Rectal smooth muscle tissue (tissue), 1 donor: ENCODE results near the gene GPC5.

Experiments
- H3K27ac ChIP-seq: one replicate; pipeline ENCODE4 v1.7.0; 2013; ENCODE audit warnings: low read depth, low read length, inconsistent platforms
- H3K27me3 ChIP-seq: one replicate; pipeline ENCODE4 v1.7.0; 2013; ENCODE audit warnings: low read length; ENCODE audit not compliant: control insufficient read depth, insufficient read depth
- H3K36me3 ChIP-seq: one replicate; pipeline ENCODE4 v1.7.0; 2013; ENCODE audit warnings: low read length; ENCODE audit not compliant: control insufficient read depth, insufficient read depth
- H3K4me1 ChIP-seq: one replicate; pipeline ENCODE4 v1.7.0; 2013; ENCODE audit warnings: low read length; ENCODE audit not compliant: control insufficient read depth, insufficient read depth
- H3K4me3 ChIP-seq: one replicate; pipeline ENCODE4 v1.7.0; 2013; ENCODE audit warnings: low read length
- H3K9ac ChIP-seq: one replicate; pipeline ENCODE4 v1.7.0; 2013; ENCODE audit warnings: low read length

The GPC5 gene

DNA sequence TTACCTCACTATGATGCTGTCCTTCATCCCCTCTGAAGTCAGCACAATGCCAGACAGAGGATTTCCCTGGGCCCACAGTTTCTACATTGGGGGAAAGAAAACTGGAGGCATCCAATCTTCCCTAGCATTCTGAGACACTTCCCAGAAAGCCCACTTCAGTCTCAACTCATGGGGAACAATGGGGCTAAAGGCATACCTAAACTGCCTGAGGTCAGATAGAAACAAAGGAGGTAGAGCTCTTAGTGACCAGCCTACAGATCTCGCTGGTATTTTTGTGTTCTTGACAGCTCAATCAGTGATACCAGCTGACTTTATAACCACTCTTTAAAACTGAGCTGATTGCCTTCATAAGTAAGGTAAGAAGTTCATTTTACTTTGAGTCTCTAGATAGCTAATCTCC lies 947.2 kb downstream of the GPC5 start:
- H3K36me3 ChIP-seq = no peaks in the 10 kb centered on the region
- no peaks in the 10 kb centered on the region for H3K4me1 ChIP-seq
- H3K27me3 ChIP-seq = no peaks in the 10 kb centered on the region
- H3K27ac ChIP-seq = no peak overlapping the region
- H3K9ac ChIP-seq = no peak overlapping the region
- H3K4me3 ChIP-seq = no peak overlapping the region

DNA sequence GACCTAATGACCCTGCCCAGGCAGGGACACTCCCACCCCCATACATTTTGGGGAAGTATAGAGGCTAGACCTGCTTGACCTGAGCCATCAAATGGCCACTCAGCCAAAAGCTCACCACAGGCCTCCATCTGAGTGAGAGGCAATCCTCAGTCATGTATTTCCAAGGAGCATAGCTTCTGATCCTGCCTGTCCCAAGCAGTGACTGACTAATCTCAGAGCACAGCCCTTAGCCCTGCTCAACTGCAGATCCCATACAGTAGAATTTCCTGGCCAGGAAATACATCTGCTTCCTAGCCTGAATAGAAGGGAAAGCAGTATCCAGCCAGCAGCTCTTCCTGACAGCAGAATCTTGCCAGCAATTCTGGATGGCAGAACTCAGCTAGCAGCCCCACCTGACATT lies 947.6 kb downstream of the GPC5 start:
- Histone ChIP-seq H3K9ac (no peak overlapping the region), H3K4me1 (no peaks in the 10 kb centered on the region), H3K27ac (no peak overlapping the region), H3K27me3 (no peaks in the 10 kb centered on the region), H3K36me3 (no peaks in the 10 kb centered on the region), H3K4me3 (no peak overlapping the region)

DNA sequence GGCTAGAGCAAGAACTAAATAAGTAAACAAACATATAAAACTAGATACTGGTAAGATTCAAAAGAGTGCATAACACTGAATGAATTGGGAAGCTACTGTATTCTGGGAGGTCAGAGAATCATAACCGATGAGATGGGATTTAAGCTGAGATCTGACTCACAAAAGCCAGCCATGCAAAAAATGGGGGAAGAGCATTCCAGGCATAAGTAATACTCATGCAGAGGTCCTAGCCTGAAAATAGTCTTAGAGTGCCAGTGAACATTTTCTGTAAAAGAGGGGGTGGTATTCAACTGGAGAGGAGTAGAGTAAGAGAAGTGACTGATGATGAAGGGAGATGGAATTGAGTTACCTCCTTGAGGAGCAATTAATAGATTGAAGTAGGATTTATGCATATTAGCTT lies 956.2 kb downstream of the GPC5 start:
- Histone ChIP-seq H3K27me3 (no peaks in the 10 kb centered on the region), H3K27ac (no peak overlapping the region), H3K36me3 (no peaks in the 10 kb centered on the region), H3K9ac (no peak overlapping the region), H3K4me1 (no peaks in the 10 kb centered on the region), H3K4me3 (no peak overlapping the region)

DNA sequence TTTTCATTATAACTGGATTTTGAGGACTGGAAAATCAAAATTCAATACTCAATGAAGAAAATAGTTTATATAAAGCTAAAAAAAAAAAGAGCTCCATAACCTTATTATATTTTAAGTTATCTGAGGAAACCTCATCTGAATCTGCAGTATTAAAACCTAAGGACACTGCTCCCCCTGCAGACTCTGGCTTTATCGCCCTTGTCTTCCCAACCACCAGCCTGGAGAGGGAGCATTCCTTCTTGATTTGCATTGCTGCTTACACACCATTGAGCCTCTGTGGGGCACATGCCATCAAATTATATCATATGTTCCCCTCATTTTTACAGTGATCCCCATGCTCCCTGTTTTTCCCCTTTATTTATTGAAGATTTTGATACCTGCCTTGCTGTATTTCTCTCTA lies 956.8 kb downstream of the GPC5 start:
- Histone ChIP-seq H3K4me3 (no peak overlapping the region), H3K27me3 (no peaks in the 10 kb centered on the region), H3K4me1 (no peaks in the 10 kb centered on the region), H3K27ac (no peak overlapping the region), H3K36me3 (no peaks in the 10 kb centered on the region), H3K9ac (no peak overlapping the region)

DNA sequence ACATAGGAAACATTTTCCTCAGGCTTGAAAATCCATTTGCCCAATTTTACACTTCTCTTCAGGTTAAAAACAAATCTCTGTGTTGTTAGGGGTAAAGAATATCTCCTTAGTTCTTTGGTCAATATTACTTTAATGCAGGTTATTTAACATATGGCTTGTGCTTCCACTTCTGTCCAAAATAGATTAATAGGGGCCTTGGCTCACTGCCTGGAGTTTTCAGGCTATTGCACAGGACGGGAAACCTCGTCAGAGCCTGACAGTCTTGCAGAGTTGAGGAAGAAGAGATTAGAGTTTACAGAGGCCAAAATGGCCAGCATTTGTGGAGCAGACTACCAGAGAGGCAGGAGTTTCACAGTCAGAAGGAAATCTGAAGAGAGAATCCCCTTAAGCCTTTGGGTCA lies 964.3 kb downstream of the GPC5 start:
- no peak overlapping the region for H3K9ac ChIP-seq

DNA sequence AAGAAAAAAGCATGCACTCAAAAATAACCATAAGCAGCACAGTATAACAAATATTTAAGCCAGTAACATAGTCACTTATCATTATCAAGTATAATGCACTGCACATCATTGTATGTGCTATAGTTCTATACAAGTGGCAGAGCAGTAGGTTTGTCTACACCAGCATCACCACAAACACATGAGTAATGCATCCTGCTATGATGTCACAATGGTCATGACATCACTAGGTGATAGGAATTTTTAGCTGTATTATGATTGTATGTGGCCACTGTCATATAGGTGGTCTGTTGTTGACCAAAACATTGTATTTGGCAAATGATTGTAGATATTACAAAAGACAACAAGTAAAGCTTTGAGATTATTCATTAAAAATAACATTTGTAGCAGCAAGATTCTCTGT lies 967.5 kb downstream of the GPC5 start:
- Histone ChIP-seq H3K9ac (no peak overlapping the region), H3K36me3 (no peaks in the 10 kb centered on the region), H3K4me3 (no peak overlapping the region), H3K27ac (no peak overlapping the region), H3K4me1 (no peaks in the 10 kb centered on the region), H3K27me3 (no peaks in the 10 kb centered on the region)

More for the DNA sequence above, 964.3 kb downstream of the GPC5 start:
- Histone ChIP-seq H3K4me1 (no peaks in the 10 kb centered on the region), H3K4me3 (no peak overlapping the region), H3K36me3 (no peaks in the 10 kb centered on the region), H3K27me3 (no peaks in the 10 kb centered on the region), H3K27ac (no peak overlapping the region)

DNA sequence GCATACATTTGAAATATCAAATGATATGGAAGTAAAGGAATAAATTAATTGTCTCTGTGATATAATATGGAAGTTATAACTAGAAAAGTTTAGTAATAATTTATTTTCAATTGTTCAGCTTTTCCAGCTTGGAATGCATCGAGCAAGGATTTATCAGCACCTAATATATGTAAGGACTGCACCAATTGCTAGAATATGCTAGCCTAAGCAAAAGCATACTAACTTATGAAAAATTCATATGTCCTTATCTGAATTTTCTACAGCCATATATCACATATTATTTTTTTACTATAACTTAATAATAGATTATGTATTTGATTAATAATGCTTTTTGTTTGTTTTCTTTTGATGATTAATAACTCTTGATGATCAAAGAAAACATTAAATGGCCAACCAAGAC lies 979.0 kb downstream of the GPC5 start:
- H3K9ac ChIP-seq = no peak overlapping the region
- no peaks in the 10 kb centered on the region for H3K36me3 ChIP-seq
- no peak overlapping the region for H3K4me3 ChIP-seq
- no peak overlapping the region for H3K27ac ChIP-seq
- H3K4me1 ChIP-seq = no peaks in the 10 kb centered on the region
- H3K27me3 ChIP-seq = no peaks in the 10 kb centered on the region

DNA sequence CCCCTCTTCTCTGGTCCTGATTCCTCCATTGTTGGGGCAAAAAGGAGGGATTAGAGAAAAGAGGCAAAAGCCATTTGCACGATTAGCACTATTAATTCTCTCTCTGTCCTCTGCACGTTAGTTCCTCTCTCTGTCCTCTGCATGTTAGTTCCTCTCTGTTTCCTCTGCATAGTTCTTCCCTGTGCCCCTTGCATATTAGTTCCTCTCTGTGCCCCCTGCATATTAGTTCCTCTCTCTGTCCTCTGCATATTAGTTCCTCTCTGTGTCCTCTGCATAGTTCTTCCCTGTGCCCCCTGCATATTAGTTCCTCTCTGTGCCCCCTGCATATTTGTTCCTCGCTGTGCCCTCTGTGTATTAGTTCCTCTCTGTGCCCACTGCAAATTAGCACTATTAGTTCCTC lies 981.0 kb downstream of the GPC5 start:
- H3K36me3 ChIP-seq = no peaks in the 10 kb centered on the region

DNA sequence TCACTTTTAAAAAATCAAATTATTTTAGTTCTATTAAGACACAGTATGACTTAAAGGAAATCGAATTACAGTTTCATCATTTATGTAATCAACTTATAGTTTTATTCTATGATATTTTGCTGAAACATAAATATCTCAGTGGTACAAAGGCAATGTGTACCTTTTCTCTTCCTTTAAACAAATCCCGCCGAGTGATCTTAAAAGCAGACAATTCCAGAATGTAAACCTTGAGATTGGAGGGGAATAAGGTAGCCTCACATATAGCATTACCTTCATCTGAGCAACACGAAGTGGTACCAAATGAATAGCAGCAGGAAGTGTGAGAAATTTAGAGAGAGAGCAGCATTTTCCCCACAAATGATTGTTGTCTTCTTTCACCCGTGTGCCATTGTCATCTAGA lies 986.0 kb downstream of the GPC5 start:
- H3K9ac ChIP-seq = no peak overlapping the region
- H3K4me3 ChIP-seq = no peak overlapping the region
- no peaks in the 10 kb centered on the region for H3K4me1 ChIP-seq
- no peaks in the 10 kb centered on the region for H3K27me3 ChIP-seq
- H3K36me3 ChIP-seq = no peaks in the 10 kb centered on the region
- H3K27ac ChIP-seq = no peak overlapping the region

More for the DNA sequence above, 981.0 kb downstream of the GPC5 start:
- H3K27ac ChIP-seq = no peak overlapping the region
- H3K4me1 ChIP-seq = no peaks in the 10 kb centered on the region
- H3K4me3 ChIP-seq = no peak overlapping the region
- no peak overlapping the region for H3K9ac ChIP-seq
- no peaks in the 10 kb centered on the region for H3K27me3 ChIP-seq

DNA sequence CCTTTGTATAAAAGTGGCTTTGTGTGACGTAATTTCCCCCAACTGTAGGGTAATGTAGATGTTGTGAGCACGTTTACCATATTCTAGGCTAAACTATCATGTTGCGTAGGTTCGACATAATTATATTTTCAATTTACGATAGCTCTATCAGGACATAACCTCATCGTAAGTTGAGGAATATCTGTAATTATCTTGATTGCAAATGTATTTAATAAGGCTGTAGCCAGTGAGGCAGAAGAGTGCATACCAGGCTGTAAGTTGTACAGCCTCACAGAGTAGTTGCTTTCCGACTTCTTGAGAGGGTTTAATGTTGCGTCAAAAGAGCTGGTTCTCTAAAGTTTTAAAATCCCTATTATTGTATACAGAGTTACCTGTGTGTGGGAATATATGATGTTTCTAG lies 988.8 kb downstream of the GPC5 start:
- no peaks in the 10 kb centered on the region for H3K36me3 ChIP-seq
- H3K9ac ChIP-seq = no peak overlapping the region
- no peaks in the 10 kb centered on the region for H3K4me1 ChIP-seq
- no peak overlapping the region for H3K4me3 ChIP-seq
- H3K27ac ChIP-seq = no peak overlapping the region
- H3K27me3 ChIP-seq = no peaks in the 10 kb centered on the region

DNA sequence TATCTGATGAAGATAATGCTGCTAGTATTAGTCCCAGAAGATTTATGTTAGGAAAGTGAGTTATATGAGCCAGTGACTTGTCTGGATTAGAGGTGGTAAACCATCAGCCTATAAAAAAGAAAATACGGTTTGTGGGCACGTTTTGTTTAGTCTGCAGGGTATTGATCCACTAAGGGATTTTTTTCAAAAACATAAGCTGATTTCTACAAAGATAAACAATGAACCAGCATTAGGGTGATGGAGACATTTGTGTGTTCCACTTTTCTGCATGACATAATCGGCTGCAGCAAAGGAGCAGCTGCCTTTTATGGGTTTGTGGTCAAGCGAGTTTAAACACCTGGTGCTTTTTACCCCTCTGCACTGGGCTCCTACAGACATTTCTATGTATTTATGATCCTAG lies 991.8 kb downstream of the GPC5 start:
- H3K4me1 ChIP-seq = no peaks in the 10 kb centered on the region

DNA sequence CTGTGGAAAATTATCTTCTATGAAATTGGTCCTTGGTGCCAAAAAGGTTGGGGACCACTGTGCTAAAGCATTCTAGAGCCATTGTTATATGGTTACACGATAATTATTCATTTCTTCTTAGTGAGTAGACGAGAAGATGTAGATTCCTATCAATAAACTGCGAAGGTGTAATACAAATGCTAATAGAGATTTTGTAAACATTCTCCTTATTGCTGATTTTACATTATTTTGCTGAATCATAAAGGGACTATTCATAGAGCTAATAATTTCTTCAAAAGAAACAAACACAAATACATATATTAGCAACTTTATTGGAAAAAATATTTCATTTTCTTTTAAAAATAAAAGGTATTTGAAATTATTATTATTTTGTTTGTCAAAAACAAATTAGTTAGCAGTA lies 1005.2 kb downstream of the GPC5 start:
- Histone ChIP-seq H3K9ac (no peak overlapping the region), H3K27me3 (no peaks in the 10 kb centered on the region), H3K27ac (no peak overlapping the region), H3K4me3 (no peak overlapping the region), H3K4me1 (no peaks in the 10 kb centered on the region), H3K36me3 (no peaks in the 10 kb centered on the region)

More for the DNA sequence above, 991.8 kb downstream of the GPC5 start:
- H3K9ac ChIP-seq = no peak overlapping the region
- H3K36me3 ChIP-seq = no peaks in the 10 kb centered on the region
- no peaks in the 10 kb centered on the region for H3K27me3 ChIP-seq
- no peak overlapping the region for H3K4me3 ChIP-seq
- H3K27ac ChIP-seq = no peak overlapping the region

DNA sequence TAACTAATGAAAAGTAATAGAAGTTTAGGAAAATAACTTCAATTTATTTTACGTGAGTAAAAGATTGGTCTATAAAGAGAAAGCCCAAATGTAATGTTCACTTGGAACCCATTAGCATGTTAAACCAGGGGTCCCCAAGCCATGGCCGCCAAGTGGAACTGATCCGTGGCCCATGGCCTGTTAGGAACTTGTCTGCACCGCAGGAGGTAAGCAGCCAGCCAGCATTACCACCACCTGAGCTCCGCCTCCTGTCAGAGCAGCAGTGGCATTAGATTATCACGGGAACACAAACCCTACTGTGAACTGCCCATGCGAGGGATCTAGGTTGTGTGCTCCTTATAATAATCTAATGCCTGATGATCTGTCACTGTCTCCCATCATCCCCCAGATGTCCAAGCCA lies 1009.4 kb downstream of the GPC5 start:
- Histone ChIP-seq H3K27ac (no peak overlapping the region), H3K4me3 (no peak overlapping the region), H3K4me1 (no peaks in the 10 kb centered on the region), H3K27me3 (no peaks in the 10 kb centered on the region), H3K9ac (no peak overlapping the region), H3K36me3 (no peaks in the 10 kb centered on the region)

DNA sequence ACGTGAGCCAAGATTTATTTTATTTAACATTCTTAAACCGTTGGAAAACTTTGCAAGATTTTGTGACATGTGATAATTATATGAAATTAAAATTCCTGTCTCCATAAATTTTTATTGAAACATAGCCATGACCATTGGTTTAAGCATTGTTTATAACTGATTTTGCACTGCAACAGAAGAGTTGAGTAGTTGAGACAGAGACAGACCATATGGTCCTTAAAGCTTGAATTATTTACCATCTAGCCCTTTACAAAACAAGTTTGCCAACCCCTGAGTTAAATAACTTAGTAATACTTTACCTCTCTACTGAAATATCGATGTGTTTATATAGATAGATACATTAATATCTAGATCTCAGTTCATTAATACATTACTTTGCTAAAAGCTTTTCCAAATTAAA lies 1014.1 kb downstream of the GPC5 start:
- no peak overlapping the region for H3K4me3 ChIP-seq
- no peak overlapping the region for H3K9ac ChIP-seq
- no peaks in the 10 kb centered on the region for H3K4me1 ChIP-seq
- H3K36me3 ChIP-seq = no peaks in the 10 kb centered on the region
- no peaks in the 10 kb centered on the region for H3K27me3 ChIP-seq
- H3K27ac ChIP-seq = no peak overlapping the region
